HK-2 (cell line): Measurements from ENCODE around the gene IRF1.
"Not testable (repeated sequence)": the region's sequence is repeated elsewhere in the genome, so short reads cannot be mapped to it uniquely, and the experiment has no call there.

Experiments used
- DNase-seq: peaks from one replicate; pipeline ENCODE4 v3.0.0-alpha.2; 2018; ENCODE audit not compliant: unreplicated experiment

Gene IRF1

GRCh38 chr5:132487095-132487428 lies 3.5 kb downstream of the IRF1 start:
- no peak for DNase-seq

- no peak for DNase-seq
Measured at GRCh38 chr5:132486318-132487094, 4.1 kb downstream of the IRF1 start.

GRCh38 chr5:132485641-132486317 lies 4.8 kb downstream of the IRF1 start:
- no peak for DNase-seq

GRCh38 chr5:132484876-132485640 lies 5.5 kb downstream of the IRF1 start:
- DNase-seq, result not testable (repeated sequence)

- no peak for DNase-seq
Measured at GRCh38 chr5:132484391-132484725, 6.2 kb downstream of the IRF1 start.

GRCh38 chr5:132483661-132484390 lies 6.7 kb downstream of the IRF1 start:
- DNase-seq, result no peak

GRCh38 chr5:132483101-132483500 lies 7.5 kb downstream of the IRF1 start:
- DNase-seq, result no peak

- no peak for DNase-seq
Measured at GRCh38 chr5:132481596-132482211, 8.9 kb downstream of the IRF1 start.

- no peak for DNase-seq
Measured at GRCh38 chr5:132480893-132481595, 9.5 kb downstream of the IRF1 start.

GRCh38 chr5:132480546-132480892 lies 10.1 kb downstream of the IRF1 start:
- no peak for DNase-seq

GRCh38 chr5:132480042-132480441 lies 10.5 kb downstream of the IRF1 start:
- no peak for DNase-seq

GRCh38 chr5:132479111-132479951 lies 11.2 kb downstream of the IRF1 start:
- DNase-seq, result no peak

- DNase-seq, result no peak
Measured at GRCh38 chr5:132478366-132478871, 12.2 kb downstream of the IRF1 start.

- DNase-seq, result no peak
Measured at GRCh38 chr5:132477784-132478365, 12.7 kb downstream of the IRF1 start.

- DNase-seq, result no peak
Measured at GRCh38 chr5:132476876-132477781, 13.4 kb downstream of the IRF1 start.

- DNase-seq, result no peak
Measured at GRCh38 chr5:132475987-132476875, 14.3 kb downstream of the IRF1 start.

GRCh38 chr5:132475497-132475882 lies 15.1 kb downstream of the IRF1 start:
- no peak for DNase-seq
